ENCODE measurements around the gene TBKBP1. TPM values are rescaled to one million over a fixed set of nuclear protein-coding genes. Genes with fewer than 3 reads are reported as not detected.

The TBKBP1 gene
- total RNA-seq, 5 donors from 2014 or later (not counting 1 experiment from before 2014, with no cell fraction given): 4.5 to 20.5 (median 7.2) TPM

- no peaks in the 10 kb centered on the region for H3K9me3 ChIP-seq
- Mint-ChIP-seq H3K4me1 (peaks cover 70 to 81% (median 70%) of the 10 kb centered on the region in 3 donors), H3K36me3 (peaks cover 3% of the 10 kb centered on the region), H3K9me3 (no peaks in the 10 kb centered on the region), H3K4me3 (peak overlapping the region; percentile 51 to 80 (median 58)), H3K27me3 (no peaks in the 10 kb centered on the region), H3K27ac (peak overlapping the region; percentile 85 to 89)
- WGBS (ENCODE audit: insufficient coverage): no CpG with 5 or more reads among the region's 15 CpGs
- peak in 17 of 35 experiments; percentile 18 to 65 (median 36) for DNase-seq
- ATAC-seq (replicated peaks in 1 of 4): peak in 3 of 4 experiments; percentile 23 to 32 (median 24)
- H3K36me3 ChIP-seq (ENCODE audit: control insufficient read depth in 2 of 2, extremely low read depth in 1 of 2, insufficient read depth in 1 of 2, low read length in 1 of 2): no peaks in the 10 kb centered on the region
- H3K4me3 ChIP-seq (ENCODE audit: control insufficient read depth in 1 of 2, extremely low read depth in 1 of 2, low read length in 1 of 2): peak overlapping the region; percentile 29 to 48
- H3K27me3 ChIP-seq (replicated peaks in 1 of 2; ENCODE audit: control insufficient read depth in 2 of 2, extremely low read depth in 1 of 2, insufficient read depth in 2 of 2, low read length in 1 of 2): no peaks in the 10 kb centered on the region
- H3K4me1 ChIP-seq (ENCODE audit: control insufficient read depth in 1 of 2, extremely low read depth in 1 of 2, insufficient read depth in 2 of 2, low read length in 2 of 2): peaks cover 41 to 95% of the 10 kb centered on the region in 2 experiments
- peak overlapping the region; percentile 72 for H3K27ac ChIP-seq (ENCODE audit: low read length)
- ChIA-PET POLR2A (no interaction called here), CTCF (no interaction called here)
These were observed 9.2 kb downstream of the TBKBP1 start for GRCh38 chr17:47703191-47703591.

- H3K36me3 Mint-ChIP-seq: peaks cover 3% of the 10 kb centered on the region
These were observed 9.7 kb downstream of the TBKBP1 start for GRCh38 chr17:47703671-47704070.

GRCh38 chr17:47704116-47704515 lies 10.2 kb downstream of the TBKBP1 start:
- H3K4me3 Mint-ChIP-seq: peak overlapping the region in 2 of 3 donors; percentile 51 to 80
- peak overlapping the region; percentile 72 for H3K27ac ChIP-seq (ENCODE audit: low read length)

More at GRCh38 chr17:47703671-47704070, 9.7 kb downstream of the TBKBP1 start:
- no CpG with 5 or more reads among the region's 5 CpGs for WGBS (ENCODE audit: insufficient coverage)
- Mint-ChIP-seq H3K4me3 (peak overlapping the region; percentile 51 to 80 (median 58)), H3K27ac (peak overlapping the region; percentile 85 to 89), H3K27me3 (no peaks in the 10 kb centered on the region), H3K9me3 (no peaks in the 10 kb centered on the region), H3K4me1 (peaks cover 66 to 80% (median 70%) of the 10 kb centered on the region in 3 donors)
- POLR2A ChIA-PET: no interaction called here
- peak overlapping the region; percentile 29 to 48 for H3K4me3 ChIP-seq (ENCODE audit: control insufficient read depth in 1 of 2, extremely low read depth in 1 of 2, low read length in 1 of 2)
- H3K36me3 ChIP-seq (ENCODE audit: control insufficient read depth in 2 of 2, extremely low read depth in 1 of 2, insufficient read depth in 1 of 2, low read length in 1 of 2): no peaks in the 10 kb centered on the region
- CTCF ChIA-PET: no interaction called here
- H3K9me3 ChIP-seq: no peaks in the 10 kb centered on the region
- peak in 1 of 35 experiments; percentile 31 for DNase-seq
- no peak for ATAC-seq (replicated peaks in 1 of 4)
- H3K27me3 ChIP-seq (replicated peaks in 1 of 2; ENCODE audit: control insufficient read depth in 2 of 2, extremely low read depth in 1 of 2, insufficient read depth in 2 of 2, low read length in 1 of 2): no peaks in the 10 kb centered on the region
- peaks cover 41 to 94% of the 10 kb centered on the region in 2 experiments for H3K4me1 ChIP-seq (ENCODE audit: control insufficient read depth in 1 of 2, extremely low read depth in 1 of 2, insufficient read depth in 2 of 2, low read length in 2 of 2)
- peak overlapping the region; percentile 72 for H3K27ac ChIP-seq (ENCODE audit: low read length)

GRCh38 chr17:47704736-47705135 lies 10.8 kb downstream of the TBKBP1 start:
- H3K9me3 ChIP-seq: no peaks in the 10 kb centered on the region
- Mint-ChIP-seq H3K27me3 (no peaks in the 10 kb centered on the region), H3K4me1 (peaks cover 63 to 73% (median 69%) of the 10 kb centered on the region in 3 donors), H3K36me3 (peaks cover 5% of the 10 kb centered on the region), H3K4me3 (peak overlapping the region; percentile 15 to 80 (median 42)), H3K9me3 (no peaks in the 10 kb centered on the region), H3K27ac (peak overlapping the region; percentile 85 to 89)
- ATAC-seq (replicated peaks in 1 of 4): no peak
- H3K36me3 ChIP-seq (ENCODE audit: control insufficient read depth in 2 of 2, extremely low read depth in 1 of 2, insufficient read depth in 1 of 2, low read length in 1 of 2): peaks cover 0 to 5% of the 10 kb centered on the region in 2 donors
- H3K4me1 ChIP-seq (ENCODE audit: control insufficient read depth in 1 of 2, extremely low read depth in 1 of 2, insufficient read depth in 2 of 2, low read length in 2 of 2): peaks cover 41 to 84% of the 10 kb centered on the region in 2 experiments
- CTCF ChIA-PET: no interaction called here
- POLR2A ChIA-PET: interaction anchor here in 1 of 2 donors (0.6 kb wide), 1 partner anchor 12 kb away, joined by 6 read pairs; no protein-coding TSS in a partner anchor
- H3K27ac ChIP-seq (ENCODE audit: low read length): peak overlapping the region; percentile 72
- H3K4me3 ChIP-seq (ENCODE audit: control insufficient read depth in 1 of 2, extremely low read depth in 1 of 2, low read length in 1 of 2): no peak overlapping the region
- no peaks in the 10 kb centered on the region for H3K27me3 ChIP-seq (replicated peaks in 1 of 2; ENCODE audit: control insufficient read depth in 2 of 2, extremely low read depth in 1 of 2, insufficient read depth in 2 of 2, low read length in 1 of 2)
- no peak for DNase-seq
- 37% methylated on average over 4 of the region's 6 CpGs for WGBS (ENCODE audit: insufficient coverage)

More at GRCh38 chr17:47704116-47704515, 10.2 kb downstream of the TBKBP1 start:
- Mint-ChIP-seq H3K27me3 (no peaks in the 10 kb centered on the region), H3K9me3 (no peaks in the 10 kb centered on the region), H3K4me1 (peaks cover 63 to 76% (median 70%) of the 10 kb centered on the region in 3 donors), H3K27ac (peak overlapping the region; percentile 85 to 89), H3K36me3 (peaks cover 3% of the 10 kb centered on the region)
- CTCF ChIA-PET: no interaction called here
- H3K4me1 ChIP-seq (ENCODE audit: control insufficient read depth in 1 of 2, extremely low read depth in 1 of 2, insufficient read depth in 2 of 2, low read length in 2 of 2): peaks cover 41 to 90% of the 10 kb centered on the region in 2 experiments
- WGBS (ENCODE audit: insufficient coverage): 13% methylated on average over 9 of the region's 14 CpGs
- POLR2A ChIA-PET: no interaction called here
- ATAC-seq (replicated peaks in 1 of 4): no peak
- DNase-seq: peak in 1 of 35 experiments; percentile 43
- H3K9me3 ChIP-seq: no peaks in the 10 kb centered on the region
- H3K36me3 ChIP-seq (ENCODE audit: control insufficient read depth in 2 of 2, extremely low read depth in 1 of 2, insufficient read depth in 1 of 2, low read length in 1 of 2): no peaks in the 10 kb centered on the region
- H3K4me3 ChIP-seq (ENCODE audit: control insufficient read depth in 1 of 2, extremely low read depth in 1 of 2, low read length in 1 of 2): peak overlapping the region in 1 of 2 donors; percentile 29
- no peaks in the 10 kb centered on the region for H3K27me3 ChIP-seq (replicated peaks in 1 of 2; ENCODE audit: control insufficient read depth in 2 of 2, extremely low read depth in 1 of 2, insufficient read depth in 2 of 2, low read length in 1 of 2)

- ChIA-PET POLR2A (no interaction called here), CTCF (interaction anchor here in 1 of 2 donors (0.9 kb wide), 1 partner anchor 8 kb away, joined by 3 read pairs; no protein-coding TSS in a partner anchor)
- peak in 1 of 35 experiments; percentile 47 for DNase-seq
- peaks cover 0 to 6% of the 10 kb centered on the region in 2 donors for H3K36me3 ChIP-seq (ENCODE audit: control insufficient read depth in 2 of 2, extremely low read depth in 1 of 2, insufficient read depth in 1 of 2, low read length in 1 of 2)
- ATAC-seq (replicated peaks in 1 of 4): peak in 3 of 4 experiments; percentile 11 to 28 (median 25)
- 23% methylated on average over 9 of the region's 12 CpGs for WGBS (ENCODE audit: insufficient coverage)
- peak overlapping the region; percentile 72 for H3K27ac ChIP-seq (ENCODE audit: low read length)
- H3K27me3 ChIP-seq (replicated peaks in 1 of 2; ENCODE audit: control insufficient read depth in 2 of 2, extremely low read depth in 1 of 2, insufficient read depth in 2 of 2, low read length in 1 of 2): no peaks in the 10 kb centered on the region
- no peaks in the 10 kb centered on the region for H3K9me3 ChIP-seq
- peak overlapping the region in 2 of 3 donors; percentile 25 to 80 for H3K4me3 Mint-ChIP-seq
- H3K27me3 Mint-ChIP-seq: no peaks in the 10 kb centered on the region
- H3K4me3 ChIP-seq (ENCODE audit: control insufficient read depth in 1 of 2, extremely low read depth in 1 of 2, low read length in 1 of 2): peak overlapping the region in 1 of 2 donors; percentile 18
- H3K9me3 Mint-ChIP-seq: no peaks in the 10 kb centered on the region
- peaks cover 63 to 67% (median 66%) of the 10 kb centered on the region in 3 donors for H3K4me1 Mint-ChIP-seq
- peak overlapping the region; percentile 85 to 89 for H3K27ac Mint-ChIP-seq
- peaks cover 12% of the 10 kb centered on the region for H3K36me3 Mint-ChIP-seq
- peaks cover 41 to 82% of the 10 kb centered on the region in 2 experiments for H3K4me1 ChIP-seq (ENCODE audit: control insufficient read depth in 1 of 2, extremely low read depth in 1 of 2, insufficient read depth in 2 of 2, low read length in 2 of 2)
These were observed 11.9 kb downstream of the TBKBP1 start for GRCh38 chr17:47705536-47706530.

Measured in T-cell (primary cell).